AG09309 (cell line): Measurements from ENCODE around the gene RHCE.
"Not testable (repeated sequence)": the region's sequence is repeated elsewhere in the genome, so short reads cannot be mapped to it uniquely, and the experiment has no call there.

Experiments used
- DNase-seq: peaks from one replicate; pipeline ENCODE4 v3.0.0-alpha.2; 2010; ENCODE audit warnings: low read depth
- H3K4me3 ChIP-seq: 2 replicates; pipeline ENCODE4 v1.5.1; 2011; ENCODE audit warnings: mild to moderate bottlenecking, low read depth, low read length, moderate library complexity; ENCODE audit not compliant: control insufficient read depth
- TF ChIP-seq, protein P1 (sequence below): IDR thresholded peaks from 2 replicates; pipeline ENCODE4 v1.5.1; 2011; ENCODE audit warnings: mild to moderate bottlenecking, low read depth, low read length, inconsistent platforms; ENCODE audit not compliant: insufficient read depth, control insufficient read depth; ENCODE audit errors: missing control alignments

Gene RHCE

DNA sequence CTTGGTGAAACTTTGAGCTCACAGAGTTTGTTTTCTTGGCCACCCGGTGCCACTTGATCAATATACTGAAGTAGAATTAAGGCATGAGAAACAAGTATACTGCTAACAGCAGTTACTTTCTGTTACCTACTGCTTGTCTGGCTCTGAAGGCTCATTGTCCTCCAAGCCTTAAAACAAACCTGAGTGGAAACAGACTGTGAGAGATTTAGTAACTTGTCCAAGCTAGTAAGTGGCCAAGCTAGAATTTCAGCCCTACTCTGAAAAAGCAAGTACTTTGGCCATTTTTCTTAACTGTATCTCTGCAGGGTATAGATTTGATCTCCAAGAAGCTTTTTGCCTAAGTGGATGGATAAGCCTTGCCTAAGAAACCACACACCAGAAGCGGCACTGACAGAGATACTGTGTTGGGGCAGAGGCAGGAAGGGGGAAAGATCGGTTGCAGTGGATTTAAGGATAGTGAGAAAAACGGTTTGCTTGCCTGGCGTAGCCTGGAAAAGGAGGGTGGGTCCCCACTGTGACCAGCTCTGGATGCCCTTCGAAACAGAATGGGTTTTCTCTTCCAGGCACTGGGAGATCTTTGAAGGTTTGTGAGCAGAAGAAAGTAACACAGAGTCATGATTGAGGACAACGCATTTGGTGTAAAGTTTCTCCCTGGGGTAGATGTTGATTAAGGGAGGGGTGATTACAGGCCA lies 8.0 kb upstream of the RHCE start:
- no peak for DNase-seq
- H3K4me3 ChIP-seq = no peak overlapping the region
- TF ChIP-seq, protein P1, sequence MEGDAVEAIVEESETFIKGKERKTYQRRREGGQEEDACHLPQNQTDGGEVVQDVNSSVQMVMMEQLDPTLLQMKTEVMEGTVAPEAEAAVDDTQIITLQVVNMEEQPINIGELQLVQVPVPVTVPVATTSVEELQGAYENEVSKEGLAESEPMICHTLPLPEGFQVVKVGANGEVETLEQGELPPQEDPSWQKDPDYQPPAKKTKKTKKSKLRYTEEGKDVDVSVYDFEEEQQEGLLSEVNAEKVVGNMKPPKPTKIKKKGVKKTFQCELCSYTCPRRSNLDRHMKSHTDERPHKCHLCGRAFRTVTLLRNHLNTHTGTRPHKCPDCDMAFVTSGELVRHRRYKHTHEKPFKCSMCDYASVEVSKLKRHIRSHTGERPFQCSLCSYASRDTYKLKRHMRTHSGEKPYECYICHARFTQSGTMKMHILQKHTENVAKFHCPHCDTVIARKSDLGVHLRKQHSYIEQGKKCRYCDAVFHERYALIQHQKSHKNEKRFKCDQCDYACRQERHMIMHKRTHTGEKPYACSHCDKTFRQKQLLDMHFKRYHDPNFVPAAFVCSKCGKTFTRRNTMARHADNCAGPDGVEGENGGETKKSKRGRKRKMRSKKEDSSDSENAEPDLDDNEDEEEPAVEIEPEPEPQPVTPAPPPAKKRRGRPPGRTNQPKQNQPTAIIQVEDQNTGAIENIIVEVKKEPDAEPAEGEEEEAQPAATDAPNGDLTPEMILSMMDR = no peak

DNA sequence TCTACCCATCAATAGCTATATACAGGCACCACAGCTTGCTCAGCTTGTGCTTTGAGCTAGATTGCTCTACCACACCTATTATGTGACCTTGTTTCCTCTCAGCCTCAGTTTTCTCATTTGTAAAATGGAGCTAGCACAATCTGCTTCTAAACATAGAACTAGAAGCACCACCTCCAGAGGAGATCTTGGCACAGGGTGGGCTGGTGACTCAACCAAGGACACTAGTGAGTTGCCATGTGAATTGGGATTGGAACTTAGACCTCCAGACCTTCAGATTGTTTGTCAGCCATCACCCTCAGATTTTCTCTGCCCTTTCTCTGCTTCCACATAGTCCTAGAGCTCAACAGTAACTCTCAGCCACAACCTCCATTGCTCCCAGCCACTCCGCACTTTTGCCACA lies 7.1 kb upstream of the RHCE start:
- TF ChIP-seq, protein P1 = no peak
- H3K4me3 ChIP-seq = no peak overlapping the region
- DNase-seq = no peak

DNA sequence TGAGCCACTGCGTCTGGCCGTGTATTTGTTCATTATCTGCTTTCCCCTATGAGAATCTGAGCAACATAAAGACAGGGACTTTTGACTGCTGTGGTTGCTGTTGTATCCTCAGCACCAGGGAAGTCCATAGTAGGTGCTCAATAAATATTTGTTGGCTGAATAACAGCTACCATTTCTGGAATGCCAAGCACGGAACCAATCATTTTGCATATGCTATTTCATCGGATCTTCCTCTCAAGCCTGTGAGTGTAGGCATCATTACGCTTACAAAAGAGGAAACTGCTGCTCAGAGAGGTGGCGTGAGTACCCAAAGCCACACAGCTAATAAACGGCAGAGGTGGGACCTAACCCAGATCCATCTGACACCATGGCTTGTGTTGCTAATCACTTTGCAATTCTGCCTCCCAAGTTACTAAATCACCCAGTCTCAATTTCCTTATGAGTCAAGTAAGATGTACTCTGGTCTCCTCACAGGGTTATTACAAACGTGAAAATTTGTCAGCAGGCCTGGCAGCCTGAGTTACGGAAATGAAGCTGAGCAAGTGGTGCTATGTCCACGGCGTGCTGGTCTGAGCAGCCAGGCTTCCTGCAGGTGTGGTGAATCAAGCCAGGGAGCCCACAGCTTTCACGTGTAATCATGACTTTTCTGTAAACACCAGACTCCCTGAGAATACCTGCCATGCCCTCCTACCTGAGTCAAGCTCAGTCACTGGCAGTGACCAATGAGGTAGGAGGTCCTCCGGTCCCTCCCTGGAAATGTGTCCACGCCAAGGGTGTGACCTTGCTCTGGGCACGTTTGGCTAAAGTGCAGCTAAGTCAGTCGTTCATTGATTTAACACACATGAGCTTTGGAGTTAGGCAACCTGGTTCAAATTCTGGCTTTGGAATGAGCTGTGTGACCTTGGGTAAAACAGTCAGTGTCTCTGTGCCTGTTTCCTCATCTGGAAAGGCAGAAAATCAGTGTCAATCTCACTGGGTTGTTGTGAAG lies 4.8 kb upstream of the RHCE start:
- no peak overlapping the region for H3K4me3 ChIP-seq
- DNase-seq = no peak
- TF ChIP-seq, protein P1 = no peak

DNA sequence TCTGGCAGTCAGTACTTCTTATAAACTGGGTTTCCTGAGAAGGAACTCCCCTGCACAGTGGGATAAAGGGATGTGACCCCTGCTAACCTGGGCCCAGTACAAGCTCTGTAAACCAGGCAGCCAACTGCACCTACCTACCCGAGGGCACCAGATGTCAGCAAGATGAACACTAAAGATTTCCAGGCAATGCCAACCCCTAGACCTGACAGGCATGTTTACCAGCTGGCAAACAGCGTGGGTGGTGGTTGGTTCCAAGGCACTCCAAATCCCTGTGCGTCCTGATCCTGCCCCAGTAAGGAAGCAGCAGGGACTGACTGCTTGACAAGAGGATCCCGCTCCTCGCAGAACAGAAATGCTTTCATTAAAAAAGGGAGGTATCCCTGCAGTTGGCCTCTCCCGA lies 2.6 kb upstream of the RHCE start:
- not testable (repeated sequence) for DNase-seq, H3K4me3 ChIP-seq

DNA sequence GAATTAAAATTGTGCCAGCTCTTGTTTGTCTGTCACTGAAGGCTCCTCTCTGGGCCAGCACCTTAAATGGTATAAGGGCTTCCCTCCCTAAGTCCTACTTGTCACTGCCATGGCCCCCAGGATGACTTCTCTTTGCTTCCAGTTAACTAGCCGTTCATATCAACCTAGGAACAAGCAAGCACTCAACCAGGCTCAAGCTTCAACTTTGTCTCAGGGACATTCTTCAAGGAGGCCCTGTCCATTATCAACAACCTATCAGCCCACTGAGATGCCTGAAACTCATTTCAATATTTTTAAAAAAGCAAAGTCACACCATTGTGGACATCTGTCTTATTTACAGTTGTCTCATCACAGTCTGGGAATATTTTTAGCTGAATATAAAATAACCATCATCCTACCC lies 1.3 kb downstream of the RHCE start:
- H3K4me3 ChIP-seq, DNase-seq: not testable (repeated sequence)

DNA sequence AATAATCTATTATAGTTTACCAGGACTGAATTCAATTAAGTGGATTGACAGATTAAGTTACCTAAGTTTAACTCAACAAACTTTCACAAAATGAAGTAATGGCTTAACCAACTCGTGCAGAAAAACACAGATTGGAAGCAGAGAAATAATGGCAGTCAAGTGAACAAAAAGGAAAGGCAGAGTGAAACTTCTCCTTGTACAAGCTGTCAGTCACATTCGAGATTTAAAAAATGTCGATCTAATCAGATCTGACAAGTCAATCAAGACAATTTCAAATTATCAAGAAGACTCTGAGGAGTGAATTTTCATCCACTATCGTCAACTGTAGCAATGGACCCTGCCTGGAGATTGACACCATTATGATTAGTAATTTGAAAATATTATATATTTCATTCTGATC lies 3.3 kb downstream of the RHCE start:
- H3K4me3 ChIP-seq = not testable (repeated sequence)

DNA sequence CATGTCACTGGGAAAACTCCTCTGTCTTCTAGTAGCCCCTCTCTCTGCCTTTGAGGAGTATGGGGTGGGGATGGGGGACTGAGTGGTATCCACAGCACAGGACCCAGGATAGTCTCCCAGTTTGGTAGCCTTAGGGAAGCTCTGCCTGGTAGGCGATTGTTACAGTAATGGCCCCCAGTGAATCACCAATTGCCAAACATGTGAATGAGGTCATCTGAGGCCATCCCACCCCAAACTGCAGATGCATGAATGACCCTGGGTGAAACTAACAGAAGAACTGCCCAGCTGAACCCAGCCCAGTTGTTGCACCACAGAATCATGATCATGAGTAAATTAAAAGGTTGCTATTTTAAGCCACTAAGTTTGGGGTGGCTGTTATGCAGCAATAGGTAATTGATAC lies 6.0 kb downstream of the RHCE start:
- DNase-seq = not testable (repeated sequence)

More for the DNA sequence above, 3.3 kb downstream of the RHCE start:
- DNase-seq = not testable (repeated sequence)

DNA sequence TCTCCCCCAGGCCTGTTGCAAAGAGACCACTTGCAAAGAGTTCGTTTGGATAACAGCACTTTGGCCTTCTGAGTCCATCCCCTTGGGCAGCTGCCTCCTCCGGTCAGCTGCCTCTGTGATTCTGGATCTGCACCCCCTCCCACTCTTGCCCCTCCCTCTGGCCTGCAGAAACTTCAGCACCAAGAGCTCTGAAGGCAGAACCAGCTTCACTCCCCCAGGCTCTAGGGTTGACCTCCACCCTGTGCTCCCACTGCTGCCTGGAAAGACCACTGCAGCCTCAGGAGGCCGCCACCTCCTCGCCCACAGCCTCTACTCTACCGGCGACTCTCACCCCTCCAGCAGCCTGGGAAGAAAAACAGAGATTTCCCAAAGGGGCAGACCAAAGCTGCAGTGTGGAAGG lies 6.5 kb downstream of the RHCE start:
- H3K4me3 ChIP-seq, DNase-seq: not testable (repeated sequence)

More for the DNA sequence above, 6.0 kb downstream of the RHCE start:
- not testable (repeated sequence) for H3K4me3 ChIP-seq

DNA sequence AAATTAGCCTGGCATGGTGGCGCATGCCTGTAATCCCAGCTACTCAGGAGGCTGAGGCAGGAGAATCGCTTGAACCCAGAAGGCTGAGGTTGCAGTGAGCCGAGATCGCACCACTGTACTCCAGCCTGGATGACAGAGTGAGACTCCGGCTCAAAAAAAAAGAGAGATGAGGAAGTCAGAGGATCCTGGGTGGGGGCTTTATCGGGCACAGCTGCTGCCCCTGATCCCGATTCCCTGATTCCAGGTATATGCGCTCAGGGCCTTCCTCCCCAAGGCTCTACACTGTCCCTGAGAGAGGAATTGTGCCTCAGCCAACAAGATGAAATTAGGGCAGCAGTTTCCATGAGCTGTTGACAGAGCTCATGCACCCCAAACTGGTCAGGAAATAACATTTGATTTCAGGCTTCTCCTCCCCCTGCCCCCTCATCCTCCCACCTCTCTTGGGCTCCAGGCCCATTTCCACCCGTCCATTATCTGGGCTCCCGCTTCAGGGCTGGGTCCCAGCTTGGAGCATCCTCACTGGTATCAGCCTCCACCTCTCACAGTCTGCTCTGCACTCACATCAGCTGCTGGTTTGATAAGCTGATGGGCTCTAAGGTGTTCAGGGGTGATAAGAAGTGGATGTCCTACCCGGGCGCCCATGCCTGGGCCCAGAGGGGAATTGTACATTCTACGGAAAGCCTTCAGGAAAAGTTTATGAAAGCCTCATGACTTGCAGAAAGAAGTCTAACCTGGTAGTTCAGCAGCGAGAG lies 7.6 kb downstream of the RHCE start:
- not testable (repeated sequence) for DNase-seq, H3K4me3 ChIP-seq

DNA sequence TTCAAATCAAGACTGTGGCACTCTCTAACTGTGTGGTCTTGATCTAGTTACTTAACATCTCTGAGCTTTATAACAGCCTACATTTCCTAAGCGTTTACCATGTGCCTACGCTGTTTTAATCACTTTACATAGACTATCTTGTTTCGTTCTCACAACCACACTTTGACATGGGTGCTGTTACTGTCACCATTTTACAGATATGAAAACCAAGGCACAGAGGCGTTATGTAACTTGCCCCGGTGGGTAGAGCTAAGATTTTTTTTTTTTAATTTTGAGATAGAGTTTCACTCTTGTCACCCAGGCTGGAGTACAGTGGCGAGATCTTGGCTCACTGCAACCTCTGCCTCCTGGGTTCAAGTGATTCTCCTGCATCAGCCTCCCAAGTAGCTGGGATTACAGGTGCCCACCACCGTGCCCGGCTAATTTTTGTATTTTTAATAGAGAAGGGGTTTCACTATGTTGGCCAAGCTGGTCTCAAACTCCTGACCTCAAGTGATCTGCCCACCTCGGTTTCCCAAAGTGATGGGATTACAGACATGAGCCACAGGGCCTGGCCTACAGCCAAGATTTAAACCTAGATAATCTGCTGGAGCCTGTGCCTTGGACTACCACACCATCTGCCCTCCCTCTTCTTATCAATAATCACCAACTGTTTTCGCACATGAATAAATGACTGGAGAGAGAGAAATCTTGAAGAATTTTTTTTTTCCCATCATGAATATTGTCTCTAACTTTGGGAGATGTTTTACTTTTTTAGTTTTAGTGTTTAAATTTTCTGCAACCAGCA lies 10.8 kb downstream of the RHCE start:
- H3K4me3 ChIP-seq, DNase-seq: not testable (repeated sequence)

DNA sequence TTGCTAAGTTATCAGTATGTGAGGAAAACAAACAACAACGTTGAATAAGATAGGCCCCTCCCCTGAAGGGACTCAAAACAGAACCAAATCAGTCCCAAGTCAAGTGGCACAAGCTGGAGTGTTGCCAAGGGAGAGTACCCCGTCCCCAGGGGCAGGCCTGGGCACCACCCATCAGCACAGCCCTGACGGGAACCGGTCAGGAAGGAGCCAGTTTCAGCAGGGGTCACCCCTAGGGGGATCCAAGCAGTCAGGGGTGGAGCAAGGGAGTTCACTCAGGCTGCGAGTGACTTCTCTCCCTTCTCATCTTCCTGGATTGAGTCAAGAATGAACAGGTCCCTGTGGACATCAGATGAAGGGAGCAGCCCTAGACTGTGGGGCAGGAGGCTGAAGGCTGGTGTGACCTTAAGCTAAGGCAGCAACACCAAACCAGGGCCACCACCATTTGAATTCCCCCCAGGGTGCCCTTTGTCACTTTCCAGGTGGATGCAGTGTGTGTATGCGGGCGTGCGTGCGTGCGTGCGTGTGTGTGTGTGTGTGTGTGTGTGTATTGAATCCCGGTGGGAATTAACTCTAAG lies 14.8 kb downstream of the RHCE start:
- H3K4me3 ChIP-seq, DNase-seq: not testable (repeated sequence)
